22Rv1 (cell line): Measurements from ENCODE around the gene GALC.

ENCODE experiments used
- CTCF ChIP-seq: fragments of 450-650 bp; IDR thresholded peaks from 2 replicates; pipeline ENCODE4 v1.5.1; 2017; ENCODE audit warnings: mild to moderate bottlenecking
- ZFX ChIP-seq: fragments of 450-650 bp; IDR thresholded peaks from 2 replicates; pipeline ENCODE4 v1.6.1; 2017; ENCODE audit warnings: antibody characterized with exemption, borderline replicate concordance

GRCh38 chr14:88034076-88034475, 41.1 kb upstream of the GALC start:
- TF ChIP-seq CTCF (no peak), ZFX (no peak)
